LNCAP (cell line): ENCODE measurements around the gene OGA.

Source experiments
- TF ChIP-seq, protein P1 (sequence below): fragments of 450-650 bp; IDR thresholded peaks from 2 replicates; pipeline ENCODE4 v1.5.1; 2017; ENCODE audit warnings: mild to moderate bottlenecking

Gene OGA

DNA sequence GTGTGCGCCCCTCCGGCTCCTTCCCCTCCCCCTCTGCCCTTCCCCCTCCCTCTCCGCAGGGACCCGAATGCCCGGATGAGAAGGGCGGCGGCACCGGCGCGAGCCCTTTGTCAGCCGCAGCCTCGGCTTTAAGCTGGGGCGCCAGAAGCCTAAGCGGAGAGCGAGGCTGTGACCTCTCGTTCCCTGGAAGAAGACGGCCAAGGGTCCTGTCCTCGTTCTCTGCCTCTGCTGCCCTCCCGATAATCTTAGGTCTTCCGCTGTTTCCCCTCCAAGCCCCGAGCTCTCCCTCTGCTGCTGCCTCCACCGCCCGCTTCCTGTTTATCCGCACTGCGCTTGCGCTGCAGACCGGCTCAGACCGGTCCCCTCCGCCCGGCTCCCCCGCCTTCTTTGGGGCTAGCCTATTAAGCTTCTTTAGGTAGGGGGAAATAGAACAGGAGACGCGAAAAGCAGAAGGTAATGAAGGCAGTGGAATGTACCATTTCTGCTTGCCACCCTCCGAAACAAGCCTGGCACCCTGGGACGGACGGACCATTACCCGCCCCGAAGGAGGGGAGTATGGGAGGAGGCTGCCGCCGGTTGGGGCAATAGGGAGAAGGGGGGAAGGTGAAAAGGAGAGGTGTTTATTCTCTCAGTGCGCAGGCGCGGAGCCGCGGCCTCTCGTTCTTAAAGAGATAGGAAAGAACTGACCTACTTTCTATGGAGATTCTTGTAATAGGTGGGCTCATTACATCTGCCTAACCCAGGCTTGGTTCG, at the start of gene OGA:
TSS of gene OGA (minus strand) at position 326 of the 753 bp plus-strand sequence. CDS start 422 bp downstream, outside the sequence.
- TF ChIP-seq, protein P1, sequence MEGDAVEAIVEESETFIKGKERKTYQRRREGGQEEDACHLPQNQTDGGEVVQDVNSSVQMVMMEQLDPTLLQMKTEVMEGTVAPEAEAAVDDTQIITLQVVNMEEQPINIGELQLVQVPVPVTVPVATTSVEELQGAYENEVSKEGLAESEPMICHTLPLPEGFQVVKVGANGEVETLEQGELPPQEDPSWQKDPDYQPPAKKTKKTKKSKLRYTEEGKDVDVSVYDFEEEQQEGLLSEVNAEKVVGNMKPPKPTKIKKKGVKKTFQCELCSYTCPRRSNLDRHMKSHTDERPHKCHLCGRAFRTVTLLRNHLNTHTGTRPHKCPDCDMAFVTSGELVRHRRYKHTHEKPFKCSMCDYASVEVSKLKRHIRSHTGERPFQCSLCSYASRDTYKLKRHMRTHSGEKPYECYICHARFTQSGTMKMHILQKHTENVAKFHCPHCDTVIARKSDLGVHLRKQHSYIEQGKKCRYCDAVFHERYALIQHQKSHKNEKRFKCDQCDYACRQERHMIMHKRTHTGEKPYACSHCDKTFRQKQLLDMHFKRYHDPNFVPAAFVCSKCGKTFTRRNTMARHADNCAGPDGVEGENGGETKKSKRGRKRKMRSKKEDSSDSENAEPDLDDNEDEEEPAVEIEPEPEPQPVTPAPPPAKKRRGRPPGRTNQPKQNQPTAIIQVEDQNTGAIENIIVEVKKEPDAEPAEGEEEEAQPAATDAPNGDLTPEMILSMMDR = no peak

DNA sequence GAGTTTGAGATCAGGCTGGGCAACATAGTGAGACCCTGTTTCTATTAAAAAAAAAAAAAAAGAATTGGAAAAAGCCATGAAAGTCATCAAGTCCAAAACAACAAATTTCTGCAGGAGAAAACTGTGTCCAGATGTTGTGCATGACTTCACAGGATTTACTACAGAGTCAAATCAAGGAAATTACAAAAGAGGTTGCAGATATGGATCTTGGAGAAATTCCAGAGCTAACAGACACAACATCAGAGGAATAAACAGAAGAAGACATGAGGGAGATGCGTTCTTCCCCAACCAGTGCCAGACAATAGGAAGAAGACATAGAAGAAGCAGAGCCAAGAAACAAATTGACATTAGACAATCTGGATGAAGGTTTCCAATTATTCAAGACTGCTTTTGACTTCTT, 49.7 kb upstream of the OGA start:
- TF ChIP-seq, protein P1 = no peak

GRCh38 chr10:101859530-101859929, 41.3 kb upstream of the OGA start:
- TF ChIP-seq, protein P1 = no peak

GRCh38 chr10:101858723-101859500, 40.7 kb upstream of the OGA start:
- TF ChIP-seq, protein P1 = no peak

DNA sequence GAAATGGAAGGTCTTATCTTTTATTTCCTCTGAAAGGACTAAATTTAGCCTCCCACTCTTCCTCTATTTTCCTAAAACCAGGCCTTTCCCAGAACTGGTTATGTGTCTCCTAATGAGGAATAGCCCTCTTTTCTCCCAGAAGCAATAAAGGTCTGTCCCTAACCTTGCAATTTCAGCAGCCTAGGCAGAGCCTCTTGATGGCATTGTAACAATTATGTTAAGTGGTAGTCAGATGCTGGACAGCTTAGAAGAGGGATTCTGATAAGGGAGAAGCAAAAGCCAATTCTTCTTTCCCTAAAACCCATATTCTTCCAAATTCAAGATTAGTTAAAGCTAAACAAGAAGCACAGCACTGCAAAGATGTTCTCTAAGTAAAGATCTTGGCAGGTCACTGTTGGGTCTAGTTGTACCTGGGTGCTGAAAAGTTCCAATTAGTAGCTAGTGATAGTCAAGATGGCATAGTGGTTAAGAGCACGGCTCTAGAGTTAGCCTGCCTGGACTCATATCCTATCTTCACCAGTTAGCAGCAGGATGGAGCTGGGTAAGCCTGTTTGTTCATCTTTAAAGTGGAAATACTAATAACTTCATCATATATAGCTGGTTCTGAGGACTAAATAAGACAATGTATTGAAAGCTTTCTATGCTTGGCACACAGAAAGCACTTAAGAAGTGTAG, 39.7 kb upstream of the OGA start:
- TF ChIP-seq, protein P1 = no peak

- TF ChIP-seq, protein P1 = no peak
These were observed 38.4 kb upstream of the OGA start for GRCh38 chr10:101856626-101857025.

DNA sequence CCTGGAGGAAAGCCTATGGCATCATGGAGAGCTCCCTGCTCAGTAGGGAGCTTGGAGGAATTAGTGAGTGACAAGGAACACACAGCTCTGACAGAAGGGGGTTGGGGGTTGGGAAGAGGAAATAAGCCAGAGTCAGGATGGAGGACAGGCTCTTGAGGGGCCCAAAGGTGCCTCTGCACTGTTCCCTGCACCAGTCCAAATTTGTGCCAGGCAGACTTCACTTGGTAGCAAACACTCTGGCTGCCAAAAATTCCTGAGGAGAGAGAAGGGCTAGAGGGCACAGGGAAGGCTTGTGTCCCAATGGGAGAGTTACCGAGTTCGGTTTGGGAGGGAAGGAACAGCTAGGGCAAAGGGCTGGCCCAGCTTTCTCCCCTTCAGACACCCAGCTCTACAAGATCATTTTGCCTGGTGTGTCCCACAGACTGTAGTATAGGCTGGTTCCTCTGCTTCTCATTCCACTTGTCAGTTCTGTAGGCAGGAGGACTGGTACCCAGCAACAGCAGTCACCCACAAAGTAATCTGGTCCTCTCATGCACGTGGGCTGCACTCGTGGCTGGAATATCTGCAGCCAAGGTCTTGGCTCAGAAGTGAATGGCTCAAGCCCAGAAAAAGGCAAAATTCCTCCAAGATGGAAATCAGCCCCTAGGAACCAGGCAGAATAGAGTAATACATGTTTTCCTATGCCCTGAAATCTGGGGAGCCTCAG, 33.3 kb upstream of the OGA start:
- TF ChIP-seq, protein P1 = no peak
